GM19395 (cell line): ENCODE data around the gene PPP1R3F.
A peak's percentile ranks its signal among the peaks of the same experiment; 100 is the strongest.

Experiments used
- ATAC-seq: cut with Tn5 transposase; IDR thresholded peaks from one replicate; pipeline ENCODE4 v1.9.1; 2021; ENCODE audit warnings: mild to moderate bottlenecking, moderate library complexity; ENCODE audit not compliant: unreplicated experiment

PPP1R3F gene

DNA sequence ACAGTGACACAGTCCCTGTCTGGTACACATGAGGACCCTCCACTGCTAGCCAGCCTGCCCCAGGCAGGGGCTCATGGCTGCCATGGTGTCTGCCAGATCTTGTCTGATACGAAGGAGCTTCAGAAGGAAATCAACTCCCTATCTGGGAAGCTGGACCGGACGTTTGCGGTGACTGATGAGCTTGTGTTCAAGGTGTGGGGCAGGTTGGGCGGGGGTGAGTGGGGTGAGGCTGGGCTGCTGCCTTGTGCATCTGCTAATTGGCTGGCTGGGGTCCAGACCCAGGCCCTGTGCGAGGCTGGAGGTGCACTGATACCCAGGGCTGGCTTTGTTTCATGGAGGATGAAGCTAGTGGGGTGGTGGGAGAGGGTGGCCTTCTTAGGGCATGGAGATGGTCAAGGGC is 20.5 kb upstream of the PPP1R3F start:
- ATAC-seq = no peak

GRCh38 chrX:49249616-49250015 is 20.0 kb upstream of the PPP1R3F start:
- ATAC-seq = no peak

GRCh38 chrX:49250066-49250465 is 19.5 kb upstream of the PPP1R3F start:
- no peak for ATAC-seq

GRCh38 chrX:49250578-49250977 is 19.0 kb upstream of the PPP1R3F start:
- ATAC-seq = no peak

GRCh38 chrX:49251325-49251724 is 18.3 kb upstream of the PPP1R3F start:
- ATAC-seq = no peak

DNA sequence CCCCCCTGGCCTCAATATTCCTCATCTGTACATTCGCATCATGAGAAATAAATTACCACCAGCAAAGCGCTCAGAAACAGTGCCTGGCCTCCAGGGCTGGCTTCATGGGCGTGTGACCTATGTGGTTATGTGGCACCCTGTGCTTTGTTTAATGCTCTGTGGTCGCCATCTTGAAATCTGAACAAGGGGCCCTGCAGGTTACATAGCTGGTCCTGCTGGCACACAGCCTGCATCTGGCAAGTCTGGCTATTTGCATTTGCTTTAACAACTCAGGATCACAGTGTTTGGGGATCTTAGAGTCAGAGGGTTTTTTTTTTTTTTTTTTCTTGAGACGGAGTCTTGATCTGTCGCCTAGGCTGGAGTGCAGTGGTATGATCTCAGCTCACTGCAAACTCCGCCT is 15.0 kb upstream of the PPP1R3F start:
- ATAC-seq = no peak

DNA sequence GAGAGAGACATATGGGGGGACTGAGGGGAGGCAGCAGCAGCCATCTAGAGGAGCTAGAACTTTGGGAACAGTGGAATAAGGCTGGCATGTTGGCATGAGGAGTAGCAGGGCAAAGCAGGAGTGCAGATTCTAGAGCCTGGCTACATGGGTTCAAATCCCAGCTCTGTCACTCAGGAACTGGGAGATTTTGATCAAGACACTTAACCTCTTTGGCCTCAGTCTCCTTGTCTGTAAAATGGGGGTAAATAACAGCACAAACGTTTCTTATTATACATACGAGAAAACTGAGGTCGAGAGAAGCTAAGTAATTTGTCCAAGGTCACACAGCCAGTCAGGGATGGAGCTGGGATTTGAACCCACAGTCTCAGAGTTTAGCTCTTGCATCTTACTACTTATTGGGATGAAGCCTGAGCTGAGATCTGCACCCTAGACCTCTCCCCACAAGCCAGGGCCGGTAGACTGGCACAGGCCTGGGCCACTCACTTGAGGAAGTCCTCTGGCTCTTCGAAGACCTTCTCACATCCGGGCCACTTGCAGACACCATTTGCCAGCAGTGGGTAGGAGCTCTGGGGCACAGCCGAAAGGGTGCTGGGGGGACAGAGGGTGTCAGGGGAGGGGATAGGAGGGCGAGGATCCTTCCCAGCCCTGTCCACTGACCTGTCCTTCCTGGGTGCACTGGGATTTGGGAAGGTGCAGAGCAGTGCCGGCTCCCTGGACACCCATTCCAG is 13.2 kb upstream of the PPP1R3F start:
- no peak for ATAC-seq

GRCh38 chrX:49257074-49257790 is 12.4 kb upstream of the PPP1R3F start:
- ATAC-seq = no peak

DNA sequence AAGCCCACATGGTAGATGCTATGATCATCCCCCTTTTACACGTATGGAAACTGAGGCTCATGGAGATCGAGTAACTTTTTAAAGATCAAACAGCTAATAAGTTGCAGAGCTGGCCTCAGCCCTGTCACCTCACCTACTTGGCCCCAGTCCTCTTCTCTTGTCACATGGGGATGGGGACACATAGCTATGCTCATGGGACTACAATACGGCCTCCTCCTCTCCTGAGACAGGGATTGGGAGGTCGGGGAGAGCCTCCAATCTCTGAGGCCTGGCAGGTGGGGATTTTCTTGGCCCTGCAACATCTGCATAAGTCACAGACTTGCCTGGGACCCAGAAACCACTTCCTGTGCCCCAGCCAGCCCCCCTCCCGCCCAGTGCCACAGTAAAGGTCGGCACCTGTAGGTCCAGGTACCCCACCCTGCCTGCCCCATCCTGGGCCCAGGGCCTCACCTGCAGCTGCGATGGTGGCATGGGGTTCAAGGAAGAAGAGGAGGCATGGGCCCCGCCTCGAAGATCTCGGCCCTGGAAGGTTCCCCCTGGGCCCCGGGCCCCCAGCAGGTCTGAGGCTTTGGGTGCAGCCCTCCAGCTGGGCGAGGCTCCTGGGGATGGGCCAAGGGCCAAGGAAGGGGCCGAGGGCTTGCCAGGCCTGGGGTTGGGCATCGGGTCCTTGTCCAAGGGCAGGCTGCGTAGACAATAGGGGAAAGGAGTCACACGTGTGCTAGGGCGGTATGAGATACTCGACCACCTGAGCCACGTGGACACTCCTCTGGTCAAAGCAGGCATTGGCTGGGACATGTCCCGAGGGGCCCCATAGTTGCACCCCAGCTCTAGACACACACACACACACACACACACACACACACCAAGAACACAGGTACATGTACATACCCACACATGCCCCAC is 11.5 kb upstream of the PPP1R3F start:
- ATAC-seq = no peak

DNA sequence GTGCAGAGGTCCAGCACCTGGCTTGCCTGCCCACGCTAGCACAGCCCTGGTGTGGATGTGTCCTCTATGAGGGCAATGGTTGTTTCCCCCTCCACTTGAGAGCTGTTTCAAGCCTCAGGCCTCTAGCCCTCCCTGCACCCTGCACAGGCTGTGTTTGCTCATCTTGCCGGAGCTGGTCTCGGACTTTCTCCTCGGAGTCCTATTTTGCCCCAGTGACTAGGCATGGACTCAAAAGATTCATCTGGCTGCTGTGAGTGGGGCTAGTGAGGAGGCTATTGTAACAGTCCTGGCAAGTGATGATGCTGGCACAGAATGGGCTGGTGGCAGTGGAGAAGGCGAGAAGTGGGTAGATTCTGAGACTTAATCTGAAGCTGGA is 10.9 kb upstream of the PPP1R3F start:
- ATAC-seq = no peak

GRCh38 chrX:49260221-49260985 is 9.2 kb upstream of the PPP1R3F start:
- no peak for ATAC-seq

GRCh38 chrX:49262603-49263002 is 7.0 kb upstream of the PPP1R3F start:
- no peak for ATAC-seq

DNA sequence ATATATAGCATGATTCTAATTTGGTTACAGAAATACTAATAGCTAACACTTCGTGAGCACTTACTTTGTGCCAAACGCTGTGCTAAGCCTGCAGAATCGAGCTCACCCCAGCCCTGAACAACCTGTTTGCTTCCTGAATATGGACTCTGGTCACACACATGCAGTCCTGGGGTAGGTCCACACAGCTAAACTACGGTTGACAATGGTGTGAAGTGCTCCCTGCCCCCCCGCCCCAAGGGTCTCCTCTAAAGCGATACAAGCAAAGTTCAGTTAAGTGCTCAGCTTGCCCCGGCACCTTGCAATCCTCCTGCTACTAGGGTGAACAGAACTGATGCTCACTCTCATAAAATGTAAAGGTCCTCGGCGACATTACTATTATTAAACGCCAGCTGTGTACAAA is 6.0 kb upstream of the PPP1R3F start:
- ATAC-seq = no peak

- ATAC-seq = no peak
Measured at GRCh38 chrX:49264460-49264859, 5.1 kb upstream of the PPP1R3F start, which contains the start of gene FOXP3. Gene FOXP3, minus strand, starts transcription at chrX:49264710. Its CDS starts 6,205 bp downstream, at chrX:49258505.

- ATAC-seq = no peak
Measured at GRCh38 chrX:49266523-49267445, 2.8 kb upstream of the PPP1R3F start.

DNA sequence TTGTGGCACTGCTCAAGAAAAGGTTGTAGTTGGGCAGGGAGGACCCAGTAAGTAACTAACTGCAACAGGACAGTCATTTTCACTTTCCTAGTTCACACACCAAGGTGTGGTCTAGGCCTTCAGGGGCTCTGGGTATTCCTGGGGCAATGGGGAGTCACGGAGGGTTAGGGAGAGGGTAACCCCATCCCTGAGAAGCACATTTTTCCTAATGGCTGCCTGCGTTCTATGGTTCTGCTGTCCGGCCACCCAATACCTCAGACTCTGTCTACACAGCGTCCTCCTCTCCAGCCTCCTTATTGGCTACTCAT is 937 bp upstream of the PPP1R3F start:
- ATAC-seq = no peak

DNA sequence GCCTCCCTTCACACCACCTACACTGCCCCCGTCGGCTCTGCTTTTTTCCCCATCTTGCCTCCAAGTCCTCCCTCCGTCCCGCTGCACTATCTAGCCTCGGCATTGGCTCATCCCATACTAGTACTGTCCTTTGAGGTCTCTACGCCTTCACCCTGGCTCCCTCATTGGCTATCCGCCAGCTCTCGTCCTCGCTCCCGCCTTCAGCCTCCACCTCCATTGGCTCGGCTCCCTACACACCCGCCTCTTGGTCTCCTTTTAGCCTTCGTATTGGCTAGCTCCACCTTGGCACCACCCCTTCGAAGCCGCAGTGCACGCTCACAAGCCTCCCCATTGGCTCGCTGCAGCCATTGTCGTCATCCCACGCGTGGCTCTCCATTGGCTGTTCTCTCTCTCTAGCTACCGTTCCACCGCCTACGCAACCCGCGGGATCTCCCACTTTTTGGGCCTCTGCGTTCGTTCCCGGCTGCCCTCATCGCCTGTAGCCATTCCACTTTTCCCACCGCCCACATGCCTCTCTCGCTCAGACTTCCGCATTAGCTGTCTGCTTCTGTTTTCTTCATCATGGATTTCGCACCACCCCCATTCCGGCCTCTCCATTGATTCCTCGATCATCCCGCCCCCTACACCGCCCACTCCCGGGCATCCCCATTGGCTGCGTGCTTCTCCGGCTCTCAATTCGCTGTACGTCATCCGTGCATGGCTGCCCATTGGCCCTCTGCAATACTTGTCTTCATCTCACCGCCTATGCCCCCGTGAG is 405 bp upstream of the PPP1R3F start:
- ATAC-seq = peak; percentile 90

GRCh38 chrX:49270249-49270921 is 792 bp downstream of the PPP1R3F start:
- ATAC-seq = no peak

DNA sequence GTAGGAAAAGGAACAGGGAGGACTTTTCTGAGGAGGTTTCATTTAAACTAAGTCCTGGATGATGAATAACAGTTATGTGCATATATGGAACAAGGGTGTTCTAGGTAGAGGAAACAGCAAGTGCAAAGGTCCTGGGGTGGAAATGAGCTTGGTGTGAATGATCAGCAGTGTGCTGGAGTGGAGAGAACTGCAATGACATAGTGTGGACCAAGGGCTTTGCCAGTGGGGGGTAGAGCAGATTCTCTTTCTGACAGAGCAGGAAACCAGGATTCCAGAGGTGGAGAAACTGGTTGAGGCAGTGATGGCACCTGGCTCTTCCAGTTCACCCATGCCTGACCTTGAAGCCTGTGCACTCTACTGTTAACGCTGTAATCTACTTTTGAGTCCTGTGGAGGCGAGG is 1.7 kb downstream of the PPP1R3F start:
- no peak for ATAC-seq
